Suprapubic skin (tissue), 4 donors: ENCODE results near the gene VSNL1. TPM values are rescaled to one million over a fixed set of nuclear protein-coding genes. Genes with fewer than 3 reads are reported as not detected.

ENCODE experiments used
- DNase-seq, 2 donors: peaks; one replicate each; pipeline ENCODE4 v3.0.0-alpha.2; 2019; ENCODE audit warnings: low spot score in 2 of 2
- H3K27ac ChIP-seq: fragments of 200-600 bp; sonication (generic); one replicate; pipeline ENCODE4 v1.5.1; 2019
- H3K27me3 ChIP-seq: fragments of 200-600 bp; sonication (generic); one replicate; pipeline ENCODE4 v1.5.1; 2019
- H3K36me3 ChIP-seq: fragments of 200-600 bp; sonication (generic); one replicate; pipeline ENCODE4 v1.5.1; 2019
- H3K4me1 ChIP-seq: fragments of 200-600 bp; sonication (generic); one replicate; pipeline ENCODE4 v1.5.1; 2019
- H3K4me3 ChIP-seq: fragments of 200-600 bp; sonication (generic); one replicate; pipeline ENCODE4 v1.5.1; 2019; ENCODE audit warnings: mild to moderate bottlenecking
- H3K9me3 ChIP-seq: fragments of 200-600 bp; sonication (generic); one replicate; pipeline ENCODE4 v1.5.1; 2019
- EP300 ChIP-seq: sonication (generic); formaldehyde crosslinking; IDR thresholded peaks from one replicate; pipeline ENCODE4 v1.6.1; 2017; ENCODE audit warnings: antibody characterized with exemption
- POLR2A ChIP-seq, 2 donors: fragments of 450-650 bp; IDR thresholded peaks; one replicate each; pipeline ENCODE4 v1.6.1; 2017; ENCODE audit warnings: antibody characterized with exemption in 2 of 2, mild to moderate bottlenecking in 2 of 2, moderate library complexity in 2 of 2
- POLR2AphosphoS5 ChIP-seq, 3 donors: sonication (generic); formaldehyde crosslinking; IDR thresholded peaks; one replicate each; pipeline ENCODE4 v1.6.1; 2017; ENCODE audit warnings: antibody characterized with exemption in 3 of 3
- WGBS: methylation state at CpG from one replicate; pipeline ENCODE4 v1.1.5; 2018; 5-methylcytosine and 5-hydroxymethylcytosine counted together
- total RNA-seq, 4 donors: library from RNA; depleted of rRNA; stranded (reverse); fragments of >200 nt; gene quantifications; one replicate each; pipeline ENCODE4 v1.1.0, GENCODE V29; 2016
- TF ChIP-seq, protein P1 (sequence below), 2 donors: fragments of 200-600 bp in 1 of 2; fragments of 450-650 bp in 1 of 2; sonication (generic) in 1 of 2; IDR thresholded peaks; one replicate each; pipeline ENCODE4 v1.5.1; 2016 to 2019; ENCODE audit warnings: antibody characterized with exemption in 2 of 2, mild to moderate bottlenecking in 1 of 2, moderate library complexity in 1 of 2

Gene VSNL1
- total RNA-seq, 4 donors from 2014 or later = 6.0 to 18.8 (median 15.2) TPM

DNA sequence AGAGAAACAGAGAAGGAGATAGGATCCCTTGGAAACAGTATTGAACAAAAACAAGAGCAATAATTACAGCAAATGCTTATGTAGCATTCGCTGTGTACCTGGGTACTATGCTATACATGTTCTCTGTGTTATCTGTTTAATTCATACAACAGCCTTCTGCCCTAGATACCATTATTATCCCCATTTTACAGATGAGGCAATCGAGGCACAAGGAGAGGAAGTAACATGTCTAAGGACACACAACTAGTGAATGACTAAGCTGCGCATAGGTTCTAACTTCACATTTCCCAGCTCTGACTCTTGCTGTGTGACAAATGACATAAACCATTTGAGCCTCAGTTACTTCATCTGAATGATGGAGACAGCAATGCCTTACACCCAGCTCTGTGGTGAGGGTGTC is 70.5 kb downstream of the VSNL1 start:
- H3K27ac ChIP-seq = no peak overlapping the region
- WGBS = 94% methylated on average over 3 of the region's 3 CpGs
- no peaks in the 10 kb centered on the region for H3K36me3 ChIP-seq
- TF ChIP-seq, protein P1, sequence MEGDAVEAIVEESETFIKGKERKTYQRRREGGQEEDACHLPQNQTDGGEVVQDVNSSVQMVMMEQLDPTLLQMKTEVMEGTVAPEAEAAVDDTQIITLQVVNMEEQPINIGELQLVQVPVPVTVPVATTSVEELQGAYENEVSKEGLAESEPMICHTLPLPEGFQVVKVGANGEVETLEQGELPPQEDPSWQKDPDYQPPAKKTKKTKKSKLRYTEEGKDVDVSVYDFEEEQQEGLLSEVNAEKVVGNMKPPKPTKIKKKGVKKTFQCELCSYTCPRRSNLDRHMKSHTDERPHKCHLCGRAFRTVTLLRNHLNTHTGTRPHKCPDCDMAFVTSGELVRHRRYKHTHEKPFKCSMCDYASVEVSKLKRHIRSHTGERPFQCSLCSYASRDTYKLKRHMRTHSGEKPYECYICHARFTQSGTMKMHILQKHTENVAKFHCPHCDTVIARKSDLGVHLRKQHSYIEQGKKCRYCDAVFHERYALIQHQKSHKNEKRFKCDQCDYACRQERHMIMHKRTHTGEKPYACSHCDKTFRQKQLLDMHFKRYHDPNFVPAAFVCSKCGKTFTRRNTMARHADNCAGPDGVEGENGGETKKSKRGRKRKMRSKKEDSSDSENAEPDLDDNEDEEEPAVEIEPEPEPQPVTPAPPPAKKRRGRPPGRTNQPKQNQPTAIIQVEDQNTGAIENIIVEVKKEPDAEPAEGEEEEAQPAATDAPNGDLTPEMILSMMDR (IDR thresholded peaks at IDR 0.05) = no peak
- TF ChIP-seq POLR2A (IDR thresholded peaks at IDR 0.05) (no peak), POLR2AphosphoS5 (IDR thresholded peaks at IDR 0.05) (no peak), EP300 (no peak)
- no peaks in the 10 kb centered on the region for H3K9me3 ChIP-seq
- no peak overlapping the region for H3K4me3 ChIP-seq
- no peak for DNase-seq
- no peaks in the 10 kb centered on the region for H3K4me1 ChIP-seq
- H3K27me3 ChIP-seq = no peaks in the 10 kb centered on the region

- WGBS = 95% methylated on average over 4 of the region's 4 CpGs
- H3K27me3 ChIP-seq = no peaks in the 10 kb centered on the region
- DNase-seq = no peak
- TF ChIP-seq, protein P1 (IDR thresholded peaks at IDR 0.05) = no peak
- TF ChIP-seq EP300 (no peak), POLR2AphosphoS5 (IDR thresholded peaks at IDR 0.05) (no peak)
- no peak overlapping the region for H3K27ac ChIP-seq
- H3K4me1 ChIP-seq = no peaks in the 10 kb centered on the region
- no peaks in the 10 kb centered on the region for H3K9me3 ChIP-seq
- H3K36me3 ChIP-seq = no peaks in the 10 kb centered on the region
- no peak overlapping the region for H3K4me3 ChIP-seq
Measured at GRCh38 chr2:17614174-17614930, 73.9 kb downstream of the VSNL1 start.

- 82% methylated on average over 1 of the region's 1 CpG for WGBS
Measured at GRCh38 chr2:17615147-17615546, 74.7 kb downstream of the VSNL1 start.

DNA sequence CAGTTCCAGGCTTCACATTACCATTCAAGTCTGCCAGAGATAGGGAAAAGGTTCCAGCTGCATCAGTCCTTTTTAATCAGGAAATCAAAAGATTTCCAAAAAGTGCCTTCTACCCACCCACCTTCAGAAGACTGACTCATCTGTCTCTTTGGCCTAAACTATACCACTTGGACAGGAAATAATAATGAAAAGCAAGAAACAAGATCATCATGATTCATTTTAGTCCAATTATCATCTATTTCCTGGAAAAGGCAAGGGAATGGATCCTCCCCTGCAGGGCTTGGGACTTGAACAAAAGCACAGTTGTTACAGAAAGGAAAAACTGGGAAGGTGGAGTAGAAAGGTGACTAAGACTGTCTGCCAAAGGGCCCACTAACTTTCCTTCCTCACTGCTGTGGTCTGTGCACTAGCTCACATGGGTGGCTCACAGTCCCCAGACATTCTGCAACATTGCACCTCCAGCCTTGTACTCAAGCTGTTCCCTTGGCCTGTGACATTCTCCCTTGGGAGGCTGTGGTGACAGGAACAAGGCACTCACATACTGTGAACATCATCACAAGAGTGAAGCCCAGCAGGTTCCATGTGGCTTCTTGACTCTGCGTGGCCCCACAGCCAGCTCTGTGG is 75.3 kb downstream of the VSNL1 start:
- Histone ChIP-seq H3K9me3 (no peaks in the 10 kb centered on the region), H3K27me3 (no peaks in the 10 kb centered on the region), H3K4me1 (peaks cover 9% of the 10 kb centered on the region), H3K36me3 (no peaks in the 10 kb centered on the region), H3K4me3 (no peak overlapping the region), H3K27ac (peak overlapping the region; percentile 28)
- no peak for DNase-seq
- 100% methylated on average over 1 of the region's 1 CpG for WGBS
- TF ChIP-seq POLR2A (IDR thresholded peaks at IDR 0.05) (no peak), EP300 (no peak), POLR2AphosphoS5 (IDR thresholded peaks at IDR 0.05) (no peak)
- TF ChIP-seq, protein P1 (IDR thresholded peaks at IDR 0.05) = no peak

More at GRCh38 chr2:17615147-17615546, 74.7 kb downstream of the VSNL1 start:
- Histone ChIP-seq H3K4me3 (no peak overlapping the region), H3K27me3 (no peaks in the 10 kb centered on the region), H3K27ac (no peak overlapping the region), H3K36me3 (no peaks in the 10 kb centered on the region), H3K4me1 (peaks cover 2% of the 10 kb centered on the region), H3K9me3 (no peaks in the 10 kb centered on the region)
- TF ChIP-seq POLR2A (IDR thresholded peaks at IDR 0.05) (no peak), POLR2AphosphoS5 (IDR thresholded peaks at IDR 0.05) (no peak), EP300 (no peak)
- TF ChIP-seq, protein P1 (IDR thresholded peaks at IDR 0.05) = no peak
- DNase-seq = no peak

- peaks cover 14% of the 10 kb centered on the region for H3K4me1 ChIP-seq
- no peak overlapping the region for H3K4me3 ChIP-seq
- H3K27ac ChIP-seq = peak overlapping the region; percentile 28
- DNase-seq = no peak
- WGBS = 100% methylated on average over 1 of the region's 1 CpG
- TF ChIP-seq POLR2AphosphoS5 (IDR thresholded peaks at IDR 0.05) = no peak
- no peak for TF ChIP-seq EP300
- TF ChIP-seq, protein P1 (IDR thresholded peaks at IDR 0.05) = no peak
- TF ChIP-seq POLR2A (IDR thresholded peaks at IDR 0.05) = no peak
- H3K36me3 ChIP-seq = no peaks in the 10 kb centered on the region
- no peaks in the 10 kb centered on the region for H3K9me3 ChIP-seq
- H3K27me3 ChIP-seq = no peaks in the 10 kb centered on the region
Measured at GRCh38 chr2:17616405-17616804, 75.9 kb downstream of the VSNL1 start.
